IgD-negative memory B cell (primary cell): ENCODE data around the gene DCAF7. TPM values are rescaled to one million over a fixed set of nuclear protein-coding genes. Genes with fewer than 3 reads are reported as not detected.
A peak's percentile ranks its signal among the peaks of the same experiment; 100 is the strongest.

ENCODE experiments used
- H3K27ac Mint-ChIP-seq, 3 donors: one replicate each; pipeline ENCODE4 v1.8.0; 2020 to 2022; ENCODE audit warnings: mild to moderate bottlenecking in 3 of 3, mixed read lengths in 3 of 3, moderate library complexity in 1 of 3
- H3K27me3 Mint-ChIP-seq: one replicate; pipeline ENCODE4 v1.8.0; 2021; ENCODE audit warnings: mixed read lengths
- H3K36me3 Mint-ChIP-seq: one replicate; pipeline ENCODE4 v1.8.0; 2020; ENCODE audit warnings: mild to moderate bottlenecking, mixed read lengths
- H3K4me1 Mint-ChIP-seq, 3 donors: one replicate each; pipeline ENCODE4 v1.8.0; 2020 to 2022; ENCODE audit warnings: mixed read lengths in 3 of 3, mild to moderate bottlenecking in 1 of 3
- H3K4me3 Mint-ChIP-seq, 4 donors: one replicate each; pipeline ENCODE4 v1.8.0; 2020 to 2022; ENCODE audit warnings: mild to moderate bottlenecking in 4 of 4, mixed read lengths in 4 of 4, moderate library complexity in 3 of 4
- H3K9me3 Mint-ChIP-seq, 3 donors: one replicate each; pipeline ENCODE4 v1.8.0; 2020 to 2021; ENCODE audit warnings: mixed read lengths in 3 of 3, mild to moderate bottlenecking in 1 of 3
- polyA plus RNA-seq: library from polyadenylated mRNA; unstranded; fragments of 300-500 nt; fragmentation: Illumina TruSeq; gene quantifications from one replicate; pipeline ENCODE4 v1.2.3, GENCODE V29; 2021

Gene DCAF7
- polyA plus RNA-seq, 1 donor from 2014 or later, result 72.0 TPM

DNA sequence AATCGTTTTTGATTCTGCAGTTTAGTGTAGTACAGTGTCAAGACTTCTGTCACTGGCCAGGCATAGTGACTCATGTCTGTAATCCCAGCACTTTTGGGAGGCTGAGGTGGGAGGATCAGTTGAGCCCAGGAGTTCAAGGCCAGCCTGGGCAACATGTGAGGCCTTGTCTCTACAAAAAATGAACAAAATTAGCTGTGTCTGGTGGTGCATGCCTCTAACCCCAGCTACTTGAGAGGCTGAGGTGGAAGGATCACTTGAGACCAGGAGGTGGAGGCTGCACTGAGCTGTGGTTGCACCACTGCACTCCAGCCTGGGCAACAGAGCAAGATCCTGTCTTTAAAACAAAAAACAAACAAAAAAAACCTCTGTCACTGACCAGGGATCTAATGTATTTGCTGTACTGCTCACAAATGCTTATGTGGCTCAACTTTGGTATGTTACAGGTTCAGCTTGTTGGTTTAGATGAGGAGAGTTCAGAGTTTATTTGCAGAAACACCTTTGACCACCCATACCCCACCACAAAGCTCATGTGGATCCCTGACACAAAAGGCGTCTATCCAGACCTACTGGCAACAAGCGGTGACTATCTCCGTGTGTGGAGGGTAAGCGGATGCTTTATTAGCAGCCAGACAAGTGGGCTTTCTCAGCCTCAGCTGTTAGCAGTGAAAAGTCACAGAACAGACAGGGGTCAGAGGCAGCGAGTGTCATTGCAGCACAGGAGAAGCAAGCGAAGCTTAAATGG lies 27.9 kb downstream of the DCAF7 start:
- no peak overlapping the region for H3K4me3 Mint-ChIP-seq
- no peaks in the 10 kb centered on the region for H3K9me3 Mint-ChIP-seq
- H3K27me3 Mint-ChIP-seq, result no peaks in the 10 kb centered on the region
- H3K36me3 Mint-ChIP-seq, result no peaks in the 10 kb centered on the region
- peak overlapping the region in 2 of 3 donors; percentile 14 to 35 for H3K27ac Mint-ChIP-seq
- H3K4me1 Mint-ChIP-seq, result peaks cover 7 to 18% (median 13%) of the 10 kb centered on the region in 3 donors

GRCh38 chr17:63578769-63579111 lies 28.5 kb downstream of the DCAF7 start:
- no peaks in the 10 kb centered on the region for H3K9me3 Mint-ChIP-seq
- H3K4me1 Mint-ChIP-seq, result peaks cover 6 to 18% (median 12%) of the 10 kb centered on the region in 3 donors
- no peaks in the 10 kb centered on the region for H3K36me3 Mint-ChIP-seq
- H3K4me3 Mint-ChIP-seq, result no peak overlapping the region
- H3K27ac Mint-ChIP-seq, result peak overlapping the region in 1 of 3 donors; percentile 14
- H3K27me3 Mint-ChIP-seq, result no peaks in the 10 kb centered on the region

GRCh38 chr17:63579633-63580032 lies 29.4 kb downstream of the DCAF7 start:
- no peak overlapping the region for H3K4me3 Mint-ChIP-seq
- peaks cover 2 to 11% (median 8%) of the 10 kb centered on the region in 3 donors for H3K4me1 Mint-ChIP-seq
- H3K9me3 Mint-ChIP-seq, result no peaks in the 10 kb centered on the region
- H3K27me3 Mint-ChIP-seq, result no peaks in the 10 kb centered on the region
- H3K27ac Mint-ChIP-seq, result no peak overlapping the region
- peaks cover under 1% of the 10 kb centered on the region for H3K36me3 Mint-ChIP-seq

GRCh38 chr17:63587770-63588169 lies 37.5 kb downstream of the DCAF7 start:
- Mint-ChIP-seq H3K4me3 (no peak overlapping the region), H3K4me1 (no peaks in the 10 kb centered on the region), H3K36me3 (peaks cover 6% of the 10 kb centered on the region), H3K9me3 (no peaks in the 10 kb centered on the region), H3K27me3 (no peaks in the 10 kb centered on the region), H3K27ac (no peak overlapping the region)

DNA sequence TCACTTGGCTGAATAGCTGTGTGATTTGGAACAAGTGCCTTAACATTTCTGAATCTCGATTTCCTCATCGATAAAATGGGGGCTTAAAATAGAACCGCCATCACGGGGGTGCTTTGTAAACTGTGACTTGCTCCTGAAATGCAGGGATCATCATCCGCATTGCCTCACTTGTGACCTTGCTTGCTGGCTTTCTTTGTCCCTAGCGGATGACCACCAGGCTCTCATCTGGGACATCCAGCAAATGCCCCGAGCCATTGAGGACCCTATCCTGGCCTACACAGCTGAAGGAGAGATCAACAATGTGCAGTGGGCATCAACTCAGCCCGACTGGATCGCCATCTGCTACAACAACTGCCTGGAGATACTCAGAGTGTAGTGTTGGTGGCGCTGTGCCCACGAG lies 38.5 kb downstream of the DCAF7 start:
- H3K4me1 Mint-ChIP-seq, result peaks cover 0 to 2% (median 0%) of the 10 kb centered on the region in 3 donors
- no peaks in the 10 kb centered on the region for H3K27me3 Mint-ChIP-seq
- H3K36me3 Mint-ChIP-seq, result peaks cover 6% of the 10 kb centered on the region
- no peaks in the 10 kb centered on the region for H3K9me3 Mint-ChIP-seq
- no peak overlapping the region for H3K27ac Mint-ChIP-seq
- no peak overlapping the region for H3K4me3 Mint-ChIP-seq

DNA sequence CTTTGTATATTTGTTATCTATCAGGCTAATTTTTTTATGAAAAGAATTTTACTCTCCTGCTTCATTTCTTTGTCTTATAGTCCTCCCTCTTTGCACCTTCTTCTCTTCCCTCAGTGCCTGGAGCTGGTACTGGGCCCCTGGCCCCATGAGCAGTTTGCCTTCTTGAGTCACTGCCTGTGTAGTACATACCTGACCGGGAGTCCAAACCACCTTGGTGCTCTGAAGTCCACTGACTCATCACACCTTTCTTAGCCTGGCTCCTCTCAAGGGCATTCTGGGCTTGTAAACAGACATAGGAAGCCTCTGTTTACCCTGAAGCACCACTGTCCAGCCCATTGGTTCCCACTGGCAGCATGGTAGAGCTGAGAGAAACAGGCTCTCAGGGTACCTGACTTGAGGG lies 39.4 kb downstream of the DCAF7 start:
- Mint-ChIP-seq H3K4me3 (no peak overlapping the region), H3K27me3 (no peaks in the 10 kb centered on the region), H3K9me3 (no peaks in the 10 kb centered on the region), H3K27ac (no peak overlapping the region), H3K4me1 (peaks cover 0 to 2% (median 0%) of the 10 kb centered on the region in 3 donors), H3K36me3 (peaks cover 5% of the 10 kb centered on the region)

DNA sequence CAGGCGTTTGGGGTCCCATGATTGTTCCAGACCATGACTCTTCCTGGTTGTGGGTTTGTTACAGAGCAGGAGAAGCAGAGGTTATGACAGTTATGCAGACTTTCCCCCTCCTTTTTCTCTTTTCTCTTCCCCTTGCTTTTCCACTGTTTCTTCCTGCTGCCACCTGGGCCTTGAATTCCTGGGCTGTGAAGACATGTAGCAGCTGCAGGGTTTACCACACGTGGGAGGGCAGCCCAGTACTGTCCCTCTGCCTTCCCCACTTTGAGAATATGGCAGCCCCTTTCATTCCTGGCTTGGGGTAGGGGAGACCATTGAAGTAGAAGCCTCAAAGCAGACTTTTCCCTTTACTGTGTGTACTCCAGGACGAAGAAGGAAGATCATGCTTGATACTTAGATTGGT lies 42.5 kb downstream of the DCAF7 start:
- Mint-ChIP-seq H3K27ac (peak overlapping the region in 1 of 3 donors; percentile 73), H3K36me3 (peaks cover 2% of the 10 kb centered on the region), H3K4me3 (no peak overlapping the region), H3K27me3 (no peaks in the 10 kb centered on the region), H3K9me3 (no peaks in the 10 kb centered on the region), H3K4me1 (peaks cover 0 to 8% (median 2%) of the 10 kb centered on the region in 3 donors)

- H3K9me3 Mint-ChIP-seq, result no peaks in the 10 kb centered on the region
- no peaks in the 10 kb centered on the region for H3K27me3 Mint-ChIP-seq
- H3K27ac Mint-ChIP-seq, result no peak overlapping the region
- H3K4me3 Mint-ChIP-seq, result no peak overlapping the region
- H3K4me1 Mint-ChIP-seq, result peaks cover 2 to 10% (median 2%) of the 10 kb centered on the region in 3 donors
- peaks cover 2% of the 10 kb centered on the region for H3K36me3 Mint-ChIP-seq
These were observed 44.9 kb downstream of the DCAF7 start for GRCh38 chr17:63595132-63595531.

- Mint-ChIP-seq H3K36me3 (no peaks in the 10 kb centered on the region), H3K27me3 (no peaks in the 10 kb centered on the region), H3K9me3 (no peaks in the 10 kb centered on the region), H3K4me1 (peaks cover 10 to 21% (median 11%) of the 10 kb centered on the region in 3 donors), H3K4me3 (peak overlapping the region in 1 of 4 donors; percentile 61), H3K27ac (no peak overlapping the region)
These were observed 46.7 kb downstream of the DCAF7 start for GRCh38 chr17:63596856-63597586.

- Mint-ChIP-seq H3K27me3 (no peaks in the 10 kb centered on the region), H3K4me3 (peak overlapping the region in 2 of 4 donors; percentile 17 to 77), H3K27ac (no peak overlapping the region), H3K36me3 (no peaks in the 10 kb centered on the region), H3K9me3 (no peaks in the 10 kb centered on the region), H3K4me1 (peaks cover 10 to 21% (median 11%) of the 10 kb centered on the region in 3 donors)
These were observed 48.0 kb downstream of the DCAF7 start for GRCh38 chr17:63598281-63598680.

DNA sequence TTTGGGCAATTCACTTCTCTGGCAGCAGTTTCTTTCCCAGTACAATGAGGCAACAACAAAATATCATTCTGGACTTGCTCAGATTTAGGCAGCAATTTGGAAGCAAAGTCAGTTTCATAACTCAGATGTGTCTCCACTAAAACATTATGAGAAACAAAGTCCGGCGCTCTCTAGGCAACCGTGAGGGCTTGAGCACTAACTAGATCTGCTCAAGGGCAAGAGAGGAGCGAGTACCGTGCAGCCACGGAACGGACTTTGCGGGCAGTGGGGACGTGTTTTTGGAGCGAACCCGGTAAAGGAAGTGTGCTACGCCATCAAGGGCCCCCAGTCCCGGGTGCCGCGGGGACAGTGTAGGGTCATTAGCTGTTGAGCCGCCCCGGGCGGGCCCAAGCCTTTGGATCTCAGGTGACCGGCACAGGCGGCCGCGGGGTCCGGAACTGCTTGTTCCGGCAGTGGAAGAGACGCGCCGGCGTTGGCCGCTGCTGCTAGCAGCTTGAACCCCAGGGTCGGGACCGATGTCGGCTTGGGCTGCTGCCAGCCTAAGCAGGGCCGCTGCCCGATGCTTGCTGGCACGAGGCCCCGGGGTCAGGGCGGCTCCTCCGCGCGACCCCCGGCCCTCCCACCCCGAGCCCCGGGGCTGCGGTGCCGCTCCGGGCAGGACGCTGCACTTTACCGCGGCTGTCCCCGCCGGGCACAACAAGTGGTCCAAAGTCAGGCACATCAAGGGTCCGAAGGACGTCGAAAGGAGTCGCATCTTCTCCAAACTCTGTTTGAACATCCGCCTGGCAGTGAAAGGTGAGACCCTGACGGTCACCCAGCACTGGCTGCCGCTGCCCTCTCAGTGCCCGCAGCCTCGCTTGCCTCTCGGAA lies 50.5 kb downstream of the DCAF7 start, which contains the start of gene TACO1:
Gene TACO1, plus strand, starts transcription at position 327 of the 870 bp plus-strand sequence. Its CDS starts 189 bp downstream, at position 516.
- peaks cover 8 to 17% (median 11%) of the 10 kb centered on the region in 3 donors for H3K4me1 Mint-ChIP-seq
- H3K4me3 Mint-ChIP-seq, result peak within 1 kb of the TSS; percentile 91 to 94 (median 93)
- H3K27ac Mint-ChIP-seq, result peak within 1 kb of the TSS; percentile 84 to 93 (median 88)
- H3K36me3 Mint-ChIP-seq, result no peaks in the 10 kb centered on the region
- no peaks in the 10 kb centered on the region for H3K9me3 Mint-ChIP-seq
- no peaks in the 10 kb centered on the region for H3K27me3 Mint-ChIP-seq

- Mint-ChIP-seq H3K9me3 (no peaks in the 10 kb centered on the region), H3K4me3 (peak overlapping the region; percentile 91 to 94 (median 93)), H3K27ac (peak overlapping the region; percentile 64 to 93 (median 84)), H3K27me3 (no peaks in the 10 kb centered on the region), H3K36me3 (no peaks in the 10 kb centered on the region), H3K4me1 (peaks cover 8 to 17% (median 11%) of the 10 kb centered on the region in 3 donors)
These were observed 51.4 kb downstream of the DCAF7 start for GRCh38 chr17:63601439-63602371.

DNA sequence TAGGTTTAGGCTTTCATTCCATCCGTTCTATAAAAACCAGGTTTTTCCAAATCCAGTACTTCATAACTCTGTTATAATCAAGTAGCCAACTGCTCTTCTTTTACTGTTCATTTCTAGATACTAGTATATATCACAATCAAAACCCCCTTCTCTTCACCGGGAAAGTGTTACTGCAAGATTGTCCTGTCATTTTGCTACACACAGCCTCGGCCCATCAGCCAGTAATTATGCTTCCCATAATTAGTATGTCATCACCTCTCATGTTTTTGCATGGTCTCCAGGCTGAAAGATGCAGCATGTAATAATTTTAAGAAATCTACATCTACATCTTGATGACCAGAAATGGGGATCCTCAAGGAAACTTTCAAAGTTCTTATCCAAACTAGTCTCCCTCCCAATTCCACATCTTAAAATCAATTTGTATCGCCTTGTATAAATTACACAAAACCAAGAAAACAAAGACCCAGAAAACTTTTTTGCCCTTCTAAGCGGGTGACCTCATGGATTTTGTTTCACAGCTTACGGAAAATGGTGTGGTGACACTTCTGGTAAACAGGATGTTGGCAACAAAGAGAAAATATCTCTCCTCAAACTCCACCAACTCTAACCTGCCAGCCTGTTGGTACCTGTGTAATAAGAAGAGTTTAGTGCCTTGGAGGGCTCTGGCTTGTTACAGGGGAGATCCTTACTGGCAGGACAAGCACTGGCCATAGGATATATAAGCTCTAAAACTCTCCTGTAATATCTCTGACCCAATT lies 59.7 kb downstream of the DCAF7 start:
- Mint-ChIP-seq H3K27ac (no peak overlapping the region), H3K4me3 (no peak overlapping the region), H3K9me3 (no peaks in the 10 kb centered on the region), H3K4me1 (peaks cover 0 to 8% (median 6%) of the 10 kb centered on the region in 3 donors), H3K36me3 (peaks cover 6% of the 10 kb centered on the region), H3K27me3 (no peaks in the 10 kb centered on the region)
